Mammary microvascular endothelial cell (primary cell): ENCODE data around the gene UMOD. TPM values are rescaled to one million over a fixed set of nuclear protein-coding genes. Genes with fewer than 3 reads are reported as not detected.

Experiments used
- total RNA-seq: library from RNA; depleted of rRNA; stranded (reverse); fragments of >200 nt; gene quantifications from 2 replicates; pipeline ENCODE4 v1.2.3, GENCODE V29; 2015

The UMOD gene
- total RNA-seq, result not detected in 2 replicates

DNA sequence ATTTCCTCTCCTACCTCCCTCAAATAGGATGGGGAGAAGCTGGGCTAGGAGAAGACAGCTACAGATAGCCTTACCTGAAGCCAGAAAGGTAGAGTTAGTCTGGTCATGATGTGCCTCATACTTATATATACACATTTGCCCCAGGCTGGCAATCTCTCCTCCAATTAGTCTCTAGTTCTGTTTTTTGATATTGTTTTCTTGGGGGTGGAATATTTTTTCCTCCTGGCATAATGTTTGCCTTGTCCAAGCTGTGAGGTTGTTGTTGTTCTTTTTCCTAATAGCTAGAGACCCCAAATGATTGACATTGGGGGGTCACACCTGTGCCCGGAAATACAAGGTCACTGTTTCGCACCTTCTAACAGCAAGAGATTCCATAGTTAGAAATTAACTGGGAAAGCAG, at the start of gene UMOD:
Gene UMOD, minus strand, starts transcription at position 101 of the 400 bp plus-strand sequence. CDS start 1,978 bp downstream, outside the sequence.

GRCh38 chr16:20327444-20328041, 25.0 kb downstream of the UMOD start, which contains the start of gene GP2:
Gene GP2, minus strand, starts transcription at chr16:20327513. Its CDS starts 1,082 bp downstream, at chr16:20326431.

Other genes starting within 250 kb of the UMOD start
- not detected in 2 replicates for gene GP2, start 25.2 kb downstream of the UMOD start, total RNA-seq
- gene PDILT, start 52.0 kb upstream of the UMOD start, total RNA-seq, result not detected in 2 replicates
- gene ACSM5, start 56.8 kb upstream of the UMOD start, total RNA-seq, result 0.27 TPM in 1 of 2 replicates, not detected in the other
- gene ACSM2A, start 98.8 kb upstream of the UMOD start, total RNA-seq, result not detected in 2 replicates
- 0.05 and 0.07 TPM in 2 replicates for gene ACSM2B, start 223.7 kb upstream of the UMOD start, total RNA-seq